HEK293 (cell line): ENCODE data around the gene RIPK3.
"Not testable (repeated sequence)": the region's sequence is repeated elsewhere in the genome, so short reads cannot be mapped to it uniquely, and the experiment has no call there.

ENCODE experiments used
- CTCF ChIA-PET: fragments of 350-600 bp; formaldehyde crosslinking; extraction: SDS; loops from one replicate; lab custom pipeline; 2021; ENCODE audit warnings: antibody characterized with exemption; lab: Yijun Ruan, JAX
- POLR2A ChIA-PET: fragments of 300-600 bp; formaldehyde crosslinking; extraction: SDS; loops from one replicate; lab custom pipeline; 2020; ENCODE audit warnings: antibody characterized with exemption, inconsistent platforms; lab: Yijun Ruan, JAX
- H3K27ac ChIP-seq: fragments of 200-500 bp; sonication (Bioruptor generic); 2 replicates; pipeline ENCODE4 v1.5.1; 2014; ENCODE audit warnings: low read depth, low read length, control low read depth, inconsistent platforms; ENCODE audit errors: extremely low read depth
- H3K36me3 ChIP-seq, 2 experiments: fragments of 200-500 bp in 1 of 2; sonication (Bioruptor generic) in 1 of 2; 1 replicate in 1 of 2; 2 replicates in 1 of 2; pipeline ENCODE4 v1.5.1; 2014 to 2017; ENCODE audit warnings: inconsistent platforms in 2 of 2, low read length in 2 of 2; ENCODE audit not compliant: control insufficient read depth in 2 of 2, insufficient read depth in 1 of 2
- H3K4me1 ChIP-seq: fragments of 200-500 bp; sonication (Bioruptor generic); 2 replicates; pipeline ENCODE4 v1.5.1; 2014; ENCODE audit warnings: mild to moderate bottlenecking, low read length, inconsistent platforms; ENCODE audit not compliant: control insufficient read depth, insufficient read depth
- H3K4me3 ChIP-seq: 2 replicates; pipeline ENCODE4 v1.5.1; 2011; ENCODE audit warnings: low read depth, mild to moderate bottlenecking, control low read depth, low read length, moderate library complexity
- H3K9me3 ChIP-seq: fragments of 200-500 bp; sonication (Bioruptor generic); 2 replicates; pipeline ENCODE4 v1.5.1; 2014; ENCODE audit warnings: low read depth, low read length, inconsistent platforms; ENCODE audit not compliant: control insufficient read depth, insufficient read depth
- ATF2 ChIP-seq: fragments of 450-650 bp; formaldehyde crosslinking; IDR thresholded peaks from 2 replicates; pipeline ENCODE4 v1.5.1; 2016; ENCODE audit warnings: missing biosample characterization, missing genetic modification characterization, low read depth
- BCL11B ChIP-seq: fragments of 450-650 bp; formaldehyde crosslinking; IDR thresholded peaks from 2 replicates; pipeline ENCODE4 v1.5.1; 2016; ENCODE audit warnings: low read depth, missing biosample characterization, missing genetic modification characterization
- FEZF1 ChIP-seq: fragments of 450-650 bp; formaldehyde crosslinking; IDR thresholded peaks from 2 replicates; pipeline ENCODE4 v1.5.1; 2016; ENCODE audit warnings: missing biosample characterization, missing genetic modification characterization
- KLF8 ChIP-seq: fragments of 450-650 bp; formaldehyde crosslinking; IDR thresholded peaks from 2 replicates; pipeline ENCODE4 v1.5.1; 2016; ENCODE audit warnings: missing biosample characterization, missing genetic modification characterization
- MZF1 ChIP-seq: fragments of 450-650 bp; formaldehyde crosslinking; IDR thresholded peaks from 2 replicates; pipeline ENCODE4 v1.5.1; 2017; ENCODE audit warnings: missing biosample characterization, missing genetic modification characterization, borderline replicate concordance
- ZIC2 ChIP-seq: fragments of 450-650 bp; formaldehyde crosslinking; IDR thresholded peaks from 2 replicates; pipeline ENCODE4 v1.5.1; 2016; ENCODE audit warnings: missing biosample characterization, missing genetic modification characterization
- ZNF16 ChIP-seq: fragments of 450-650 bp; formaldehyde crosslinking; IDR thresholded peaks from 2 replicates; pipeline ENCODE4 v1.5.1; 2016; ENCODE audit warnings: low read depth, missing biosample characterization, missing genetic modification characterization
- ZNF223 ChIP-seq: fragments of 450-650 bp; formaldehyde crosslinking; IDR thresholded peaks from 2 replicates; pipeline ENCODE4 v1.5.1; 2016; ENCODE audit warnings: missing biosample characterization, missing genetic modification characterization
- ZNF248 ChIP-seq: fragments of 450-650 bp; formaldehyde crosslinking; IDR thresholded peaks from 2 replicates; pipeline ENCODE4 v1.5.1; 2017; ENCODE audit warnings: missing biosample characterization, missing genetic modification characterization
- ZNF292 ChIP-seq: fragments of 450-650 bp; formaldehyde crosslinking; IDR thresholded peaks from 2 replicates; pipeline ENCODE4 v1.5.1; 2016; ENCODE audit warnings: low read depth, missing biosample characterization, missing genetic modification characterization, borderline replicate concordance
- ZNF654 ChIP-seq: fragments of 450-650 bp; formaldehyde crosslinking; IDR thresholded peaks from 2 replicates; pipeline ENCODE4 v1.5.1; 2016; ENCODE audit warnings: low read depth, missing biosample characterization, missing genetic modification characterization
- ZNF843 ChIP-seq: fragments of 450-650 bp; formaldehyde crosslinking; IDR thresholded peaks from 2 replicates; pipeline ENCODE4 v1.5.1; 2016; ENCODE audit warnings: missing biosample characterization, missing genetic modification characterization
- ZSCAN16 ChIP-seq: fragments of 450-650 bp; formaldehyde crosslinking; IDR thresholded peaks from 2 replicates; pipeline ENCODE4 v1.5.1; 2016; ENCODE audit warnings: missing biosample characterization, missing genetic modification characterization
- TF ChIP-seq, protein P1 (sequence below): fragments of 450-650 bp; formaldehyde crosslinking; IDR thresholded peaks from 2 replicates; pipeline ENCODE4 v1.5.1; 2017; ENCODE audit warnings: missing biosample characterization, missing genetic modification characterization
- TF ChIP-seq, protein P2 (sequence below): fragments of 450-650 bp; formaldehyde crosslinking; IDR thresholded peaks from 2 replicates; pipeline ENCODE4 v1.5.1; 2016; ENCODE audit warnings: missing biosample characterization, missing genetic modification characterization

The RIPK3 gene

DNA sequence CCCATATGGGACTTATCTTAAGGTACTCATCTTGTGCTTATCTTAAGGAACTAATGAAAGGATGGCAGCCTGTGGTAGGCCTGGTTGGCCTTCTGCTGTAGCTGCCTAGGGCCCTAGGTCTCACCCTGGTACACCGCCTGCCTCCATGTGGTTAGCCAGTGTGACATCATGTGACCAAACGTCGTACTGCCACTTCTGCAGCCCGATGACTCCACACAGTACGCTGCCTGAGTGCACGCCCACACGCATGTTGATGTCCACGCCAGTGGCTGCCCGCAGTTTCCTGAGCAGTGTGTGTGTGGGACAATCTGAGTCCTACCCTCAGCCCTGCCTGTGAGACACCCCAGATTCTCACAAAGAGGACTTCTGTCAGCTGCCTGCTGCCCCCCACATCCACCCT lies 10.1 kb downstream of the RIPK3 start:
- Histone ChIP-seq H3K9me3 (no peaks in the 10 kb centered on the region), H3K36me3 (no peaks in the 10 kb centered on the region), H3K4me3 (no peak overlapping the region), H3K4me1 (peaks cover 4% of the 10 kb centered on the region; the same call in 1 of the 2 replicates), H3K27ac (no peak overlapping the region)
- POLR2A ChIA-PET, result no interaction called here
- CTCF ChIA-PET, result interaction anchor here (1.4 to 16.9 kb wide), 3 partner anchors 22 to 102 kb away, joined by 4 to 468 read pairs (median 5); partner anchors contain the start of genes CBLN3 and KHNYN
- TF ChIP-seq ZNF248 (tag by site-specific recombination), result no peak
- no peak for TF ChIP-seq ZIC2 (tag by site-specific recombination)
- TF ChIP-seq MZF1, result no peak
- no peak for TF ChIP-seq FEZF1 (tag by site-specific recombination)
- TF ChIP-seq ZNF16, result no peak
- TF ChIP-seq ATF2 (tag by site-specific recombination), result no peak
- TF ChIP-seq ZNF223 (tag by site-specific recombination), result no peak
- no peak for TF ChIP-seq ZNF843 (tag by site-specific recombination)
- no peak for TF ChIP-seq ZSCAN16
- TF ChIP-seq, protein P1, sequence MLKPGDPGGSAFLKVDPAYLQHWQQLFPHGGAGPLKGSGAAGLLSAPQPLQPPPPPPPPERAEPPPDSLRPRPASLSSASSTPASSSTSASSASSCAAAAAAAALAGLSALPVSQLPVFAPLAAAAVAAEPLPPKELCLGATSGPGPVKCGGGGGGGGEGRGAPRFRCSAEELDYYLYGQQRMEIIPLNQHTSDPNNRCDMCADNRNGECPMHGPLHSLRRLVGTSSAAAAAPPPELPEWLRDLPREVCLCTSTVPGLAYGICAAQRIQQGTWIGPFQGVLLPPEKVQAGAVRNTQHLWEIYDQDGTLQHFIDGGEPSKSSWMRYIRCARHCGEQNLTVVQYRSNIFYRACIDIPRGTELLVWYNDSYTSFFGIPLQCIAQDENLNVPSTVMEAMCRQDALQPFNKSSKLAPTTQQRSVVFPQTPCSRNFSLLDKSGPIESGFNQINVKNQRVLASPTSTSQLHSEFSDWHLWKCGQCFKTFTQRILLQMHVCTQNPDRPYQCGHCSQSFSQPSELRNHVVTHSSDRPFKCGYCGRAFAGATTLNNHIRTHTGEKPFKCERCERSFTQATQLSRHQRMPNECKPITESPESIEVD, result no peak
- no peak for TF ChIP-seq ZNF292 (tag by site-specific recombination)

GRCh38 chr14:24329073-24329663 lies 10.6 kb downstream of the RIPK3 start:
- no peak for TF ChIP-seq ZNF223 (tag by site-specific recombination)
- no peak for TF ChIP-seq BCL11B

GRCh38 chr14:24327914-24328313 lies 11.9 kb downstream of the RIPK3 start:
- H3K36me3 ChIP-seq, H3K27ac ChIP-seq, H3K4me1 ChIP-seq, H3K9me3 ChIP-seq, H3K4me3 ChIP-seq: not testable (repeated sequence)
- CTCF ChIA-PET, result interaction anchor here (0.6 to 16.9 kb wide), 11 partner anchors 9 to 115 kb away, joined by 3 to 468 read pairs (median 4); partner anchors contain the start of genes CBLN3, CIDEB, KHNYN and SDR39U1
- POLR2A ChIA-PET, result interaction anchor here (0.6 to 2.2 kb wide), 3 partner anchors 104 to 760 kb away, joined by 3 to 5 read pairs (median 5); partner anchors contain the start of gene AP1G2
- TF ChIP-seq, protein P2, sequence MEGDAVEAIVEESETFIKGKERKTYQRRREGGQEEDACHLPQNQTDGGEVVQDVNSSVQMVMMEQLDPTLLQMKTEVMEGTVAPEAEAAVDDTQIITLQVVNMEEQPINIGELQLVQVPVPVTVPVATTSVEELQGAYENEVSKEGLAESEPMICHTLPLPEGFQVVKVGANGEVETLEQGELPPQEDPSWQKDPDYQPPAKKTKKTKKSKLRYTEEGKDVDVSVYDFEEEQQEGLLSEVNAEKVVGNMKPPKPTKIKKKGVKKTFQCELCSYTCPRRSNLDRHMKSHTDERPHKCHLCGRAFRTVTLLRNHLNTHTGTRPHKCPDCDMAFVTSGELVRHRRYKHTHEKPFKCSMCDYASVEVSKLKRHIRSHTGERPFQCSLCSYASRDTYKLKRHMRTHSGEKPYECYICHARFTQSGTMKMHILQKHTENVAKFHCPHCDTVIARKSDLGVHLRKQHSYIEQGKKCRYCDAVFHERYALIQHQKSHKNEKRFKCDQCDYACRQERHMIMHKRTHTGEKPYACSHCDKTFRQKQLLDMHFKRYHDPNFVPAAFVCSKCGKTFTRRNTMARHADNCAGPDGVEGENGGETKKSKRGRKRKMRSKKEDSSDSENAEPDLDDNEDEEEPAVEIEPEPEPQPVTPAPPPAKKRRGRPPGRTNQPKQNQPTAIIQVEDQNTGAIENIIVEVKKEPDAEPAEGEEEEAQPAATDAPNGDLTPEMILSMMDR (tag by site-specific recombination), result peak; percentile 39; the same call in 1 of the 2 replicates
- TF ChIP-seq KLF8 (tag by site-specific recombination) (0 out of 2 replicates have a peak, but pooled peaks have one; percentile 22), ZNF654 (peak; percentile 44)

More at GRCh38 chr14:24329073-24329663, 10.6 kb downstream of the RIPK3 start:
- POLR2A ChIA-PET, result interaction anchor here (0.8 kb wide), 1 partner anchor 107 kb away, joined by 3 read pairs; no protein-coding TSS in a partner anchor
- H3K9me3 ChIP-seq, result no peaks in the 10 kb centered on the region
- CTCF ChIA-PET, result interaction anchor here (1.2 to 16.9 kb wide), 4 partner anchors 23 to 113 kb away, joined by 4 to 468 read pairs (median 4); partner anchors contain the start of genes CBLN3, KHNYN and SDR39U1
- H3K36me3 ChIP-seq, result no peaks in the 10 kb centered on the region
- H3K4me1 ChIP-seq, result peaks cover 3% of the 10 kb centered on the region; the same call in 1 of the 2 replicates
- H3K27ac ChIP-seq, result no peak overlapping the region
- H3K4me3 ChIP-seq, result no peak overlapping the region
